ENCODE measurements around the gene HTR3E.

DNA sequence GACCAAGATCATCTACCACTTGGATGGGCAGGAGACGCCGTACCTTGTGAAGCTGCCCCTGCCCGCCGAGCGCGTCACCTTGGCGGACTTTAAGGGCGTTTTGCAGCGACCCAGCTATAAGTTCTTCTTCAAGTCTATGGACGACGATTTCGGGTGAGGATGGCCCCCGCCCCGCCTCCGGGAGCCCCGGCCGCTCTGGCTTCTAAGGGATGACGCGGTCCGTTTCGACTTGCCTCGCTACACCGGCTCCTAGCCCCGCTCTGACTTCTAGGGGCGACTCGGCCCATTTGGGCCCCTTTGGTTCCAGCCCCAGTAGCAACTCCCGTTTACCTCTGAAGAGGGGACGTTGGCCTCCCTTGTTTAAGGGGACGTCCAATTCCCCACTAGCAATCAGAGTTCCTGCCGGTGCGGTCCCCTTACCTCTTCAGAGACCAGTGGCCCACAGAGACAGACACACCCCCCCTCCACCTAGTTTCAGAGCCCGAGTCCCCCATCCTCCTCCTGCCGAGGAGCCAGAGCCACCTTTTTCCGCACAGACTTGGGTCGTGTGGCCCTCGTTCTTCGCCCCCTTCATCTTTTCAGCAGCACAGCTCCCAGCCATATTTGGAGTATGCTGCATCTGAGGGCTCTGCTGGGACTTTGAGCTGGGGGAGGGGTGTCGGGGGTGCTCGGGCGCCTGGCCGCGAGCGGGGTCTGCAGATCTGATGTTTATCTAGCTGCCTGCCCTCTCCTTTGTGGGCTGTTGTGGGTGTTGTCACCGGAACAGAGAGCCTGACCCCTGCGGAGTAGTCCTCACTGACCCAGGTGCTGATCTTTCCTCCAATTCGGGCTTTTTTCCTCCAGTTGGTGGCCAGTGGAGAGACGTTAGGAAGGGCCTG is 59.0 kb downstream of the HTR3E start:
- TF ChIP-seq EZH2 (IDR thresholded peaks at IDR 0.05; ENCODE audit: insufficient read depth, poor library complexity, severe bottlenecking) (no peak), EZH2phosphoT487 (IDR thresholded peaks at IDR 0.05; ENCODE audit: insufficient read depth, low read depth) (no peak)
